SKM-1 treated with dmso at 0.1 percent for 144 hours (cell line): ENCODE results near the gene H6PD.

Experiments used
- DNase-seq: peaks from one replicate; lab custom pipeline; 2025; ENCODE audit not compliant: unreplicated experiment; lab: John Stamatoyannopoulos, UW

Gene H6PD

DNA sequence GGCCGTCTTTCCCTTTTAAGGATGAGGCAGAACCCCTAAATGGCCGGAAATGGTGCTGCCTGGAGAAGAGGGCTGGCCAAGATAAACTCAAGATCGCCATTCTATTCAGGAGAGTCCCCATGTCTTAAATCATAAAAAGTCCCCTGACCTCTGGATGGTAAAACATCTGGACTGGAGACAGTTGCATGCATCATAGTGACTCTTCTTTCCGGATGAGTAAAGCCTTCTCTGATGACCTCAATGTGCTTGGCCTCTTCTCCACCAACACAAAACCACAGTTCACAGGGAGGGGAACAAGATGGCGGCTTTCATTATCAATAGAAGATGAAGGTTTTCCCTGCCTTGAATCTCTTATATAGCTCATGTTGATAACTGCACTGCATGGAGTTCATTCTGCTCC is 27.5 kb upstream of the H6PD start:
- no peak for DNase-seq

DNA sequence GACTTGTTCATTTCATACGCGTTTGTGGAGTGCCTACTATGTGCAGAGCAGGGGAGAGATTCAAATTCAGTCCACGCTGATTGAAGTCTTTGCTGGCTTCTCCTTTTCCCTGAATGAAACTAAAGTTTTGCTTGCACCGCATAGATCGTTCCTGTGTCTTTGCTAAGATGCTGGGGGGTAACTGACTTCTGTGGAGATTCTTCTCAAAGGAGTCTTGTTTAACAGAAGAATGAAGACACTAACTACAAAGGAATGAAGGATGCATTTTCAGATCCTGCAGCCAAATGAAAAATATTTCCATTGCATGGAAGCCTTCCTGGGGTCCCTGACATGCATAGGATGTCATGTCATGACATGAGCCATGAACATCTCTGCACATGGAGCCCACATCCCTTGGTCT is 26.9 kb upstream of the H6PD start:
- no peak for DNase-seq

DNA sequence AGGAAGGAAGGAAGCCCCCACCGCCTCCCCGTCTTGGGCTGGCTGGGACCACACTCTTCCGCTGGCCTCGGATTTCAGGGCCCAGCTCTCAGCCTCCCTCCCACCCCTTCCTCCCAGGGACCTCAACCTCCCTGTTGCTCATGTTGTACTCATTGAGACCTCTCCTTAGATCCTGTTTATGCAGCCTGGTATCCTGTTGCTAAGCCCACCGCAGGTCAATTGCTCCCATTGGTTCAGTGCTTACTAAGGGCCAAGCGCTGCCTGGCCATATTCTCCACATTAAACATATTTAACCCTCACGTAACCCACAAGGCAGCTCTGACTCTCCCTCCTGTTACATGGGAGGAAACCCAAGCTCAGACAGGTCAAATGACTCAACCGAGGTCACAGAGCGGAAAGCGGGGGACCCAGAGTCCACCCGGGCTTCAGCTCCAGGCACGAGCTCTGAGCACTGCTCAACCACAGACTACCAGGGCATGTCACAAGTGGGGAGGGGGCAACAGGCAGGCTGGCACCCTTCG is 23.2 kb upstream of the H6PD start:
- no peak for DNase-seq

DNA sequence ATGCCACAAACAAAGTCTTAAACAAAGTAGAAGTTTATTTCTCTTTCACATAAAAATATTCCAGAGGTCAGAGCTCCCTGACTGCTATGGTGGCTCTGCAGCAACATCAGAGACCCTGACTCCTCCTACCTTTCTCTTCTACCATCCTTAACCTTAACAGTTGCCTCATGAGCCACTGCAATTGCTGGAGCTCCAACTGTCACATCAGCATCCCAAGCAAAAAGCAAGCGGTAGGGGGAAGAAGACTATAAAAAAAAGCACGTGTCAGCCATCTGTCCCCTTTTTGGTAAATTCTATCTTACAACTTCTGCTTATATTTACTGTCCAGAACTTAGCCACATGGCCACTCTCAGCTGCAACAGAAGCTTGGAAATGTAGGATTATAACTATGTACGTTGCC is 21.8 kb upstream of the H6PD start:
- DNase-seq = no peak

DNA sequence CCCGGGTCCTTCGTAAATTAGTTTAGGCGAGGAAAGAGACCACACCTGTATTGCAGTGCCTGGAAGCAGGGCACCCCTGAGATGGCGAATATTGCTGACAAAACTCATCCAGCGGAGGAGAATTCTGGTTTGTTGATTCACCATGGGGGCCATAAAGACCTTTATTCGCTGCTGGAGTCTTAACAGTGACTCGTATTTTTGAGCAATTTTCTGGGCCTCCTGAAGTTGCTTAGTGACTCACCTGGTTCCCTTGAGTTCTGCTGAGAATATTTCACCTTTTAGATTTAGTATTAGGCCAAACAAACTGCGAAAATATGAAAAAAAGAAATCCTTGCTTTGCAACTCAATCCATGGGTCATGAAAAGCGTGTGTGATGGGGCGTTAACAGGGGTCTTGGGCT is 20.6 kb upstream of the H6PD start:
- DNase-seq = no peak

DNA sequence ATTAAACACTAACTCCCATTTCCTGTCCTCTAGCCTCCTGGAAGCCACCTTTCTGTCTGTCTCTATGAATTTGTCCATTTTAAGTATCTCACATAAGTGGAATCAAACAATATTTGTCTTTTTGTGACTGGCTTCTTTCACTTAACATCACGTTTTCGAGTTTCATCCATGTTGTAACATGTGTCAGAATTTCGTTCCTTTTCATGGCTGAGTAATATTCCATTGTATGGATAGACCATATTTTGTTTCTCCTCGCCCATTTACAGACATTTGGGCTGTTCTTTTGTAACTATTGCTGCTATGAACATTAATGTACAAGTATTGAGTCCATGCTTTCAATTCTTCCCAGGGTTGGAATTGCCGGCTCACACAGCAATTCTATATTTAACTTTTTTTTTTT is 15.7 kb upstream of the H6PD start:
- DNase-seq = no peak

DNA sequence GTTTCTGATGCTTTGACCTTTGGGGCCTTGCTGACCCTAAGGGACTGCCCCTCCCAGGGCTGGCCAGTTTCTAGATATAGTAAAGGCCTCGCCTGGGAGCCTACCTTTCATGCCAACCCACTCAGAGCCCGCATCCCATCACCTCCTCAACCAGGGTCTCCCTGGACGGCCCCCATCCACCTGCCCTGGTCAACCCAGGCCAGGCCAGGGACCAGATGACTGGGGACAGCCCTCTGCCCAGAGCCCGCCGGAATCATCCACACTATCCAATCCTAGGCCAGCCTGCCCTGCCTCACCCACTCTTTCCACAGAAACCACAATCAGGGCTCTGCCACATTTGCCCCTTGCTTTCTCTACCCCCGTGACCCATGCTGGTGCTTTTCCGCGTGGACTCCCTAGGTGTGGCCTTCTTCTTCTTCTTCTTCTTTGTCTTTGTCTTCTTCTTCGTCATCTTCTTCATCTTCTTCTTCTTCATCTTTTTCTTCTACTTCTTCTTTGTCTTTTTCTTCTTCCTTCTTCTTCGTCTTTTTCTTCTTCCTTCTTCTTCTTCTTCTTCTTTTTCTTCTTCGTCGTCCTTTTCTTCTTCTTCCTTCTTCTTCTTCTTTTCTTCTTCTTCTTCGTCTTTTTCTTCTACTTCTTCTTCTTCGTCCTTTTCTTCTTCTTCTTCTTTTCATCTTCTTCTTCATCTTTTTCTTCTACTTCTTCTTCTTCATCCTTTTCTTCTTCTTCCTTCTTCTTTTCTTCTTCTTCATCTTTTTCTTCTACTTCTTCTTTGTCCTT is 11.5 kb upstream of the H6PD start:
- DNase-seq = no peak

DNA sequence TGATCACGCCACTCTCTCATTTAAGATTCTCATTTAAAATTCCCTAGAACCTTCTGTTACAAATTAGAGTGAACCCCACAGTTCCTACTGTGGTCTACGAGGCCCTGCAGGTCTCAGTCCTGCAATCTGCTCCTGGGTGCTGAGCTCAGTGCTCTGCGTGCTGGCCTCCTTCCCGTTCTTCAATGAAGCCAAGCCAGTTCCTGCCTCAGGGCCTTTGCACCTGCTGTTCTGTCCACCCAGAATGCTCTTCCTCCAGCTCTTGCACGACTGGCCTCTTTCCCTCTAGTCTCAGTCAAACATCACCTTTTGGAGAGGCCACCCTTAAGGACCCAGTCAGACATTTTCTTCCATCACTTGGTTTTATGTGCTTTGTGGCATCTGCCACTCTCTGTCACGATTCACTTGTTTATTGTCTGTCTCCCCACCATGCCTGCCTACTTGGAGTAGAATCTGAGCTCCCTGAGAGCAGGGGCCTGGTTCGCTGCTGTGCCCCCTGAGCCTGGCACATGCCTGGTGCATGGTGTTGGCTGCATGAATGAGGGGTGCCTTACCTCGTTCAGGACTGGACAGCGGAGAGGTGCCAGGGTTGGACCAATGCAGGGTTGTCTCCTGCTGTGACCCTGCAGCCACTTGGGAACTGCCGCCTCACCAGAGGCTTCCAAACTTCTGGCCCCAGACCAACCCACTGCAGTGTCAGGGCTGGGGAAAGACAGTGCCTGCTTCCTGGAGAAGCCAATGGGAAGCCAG is 9.7 kb upstream of the H6PD start:
- no peak for DNase-seq

DNA sequence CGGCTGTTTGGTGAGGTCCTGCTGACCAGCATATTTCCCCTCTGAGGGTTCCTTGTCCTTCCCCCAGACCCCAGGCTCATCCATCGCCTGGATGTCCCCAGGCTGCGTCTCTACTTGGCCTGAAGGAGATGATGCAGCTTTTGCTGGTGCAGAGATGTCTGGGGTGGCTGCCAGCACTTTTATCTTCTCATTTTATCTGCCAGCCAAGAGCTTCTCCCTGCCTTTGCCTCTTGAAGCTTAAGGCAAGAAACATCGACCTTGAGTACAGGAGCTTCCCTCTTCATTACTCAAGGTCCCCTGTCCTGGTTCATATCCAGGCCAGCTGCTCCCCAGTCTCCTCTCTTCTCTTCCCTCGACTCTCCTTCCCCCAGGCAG is 9.2 kb upstream of the H6PD start:
- no peak for DNase-seq

DNA sequence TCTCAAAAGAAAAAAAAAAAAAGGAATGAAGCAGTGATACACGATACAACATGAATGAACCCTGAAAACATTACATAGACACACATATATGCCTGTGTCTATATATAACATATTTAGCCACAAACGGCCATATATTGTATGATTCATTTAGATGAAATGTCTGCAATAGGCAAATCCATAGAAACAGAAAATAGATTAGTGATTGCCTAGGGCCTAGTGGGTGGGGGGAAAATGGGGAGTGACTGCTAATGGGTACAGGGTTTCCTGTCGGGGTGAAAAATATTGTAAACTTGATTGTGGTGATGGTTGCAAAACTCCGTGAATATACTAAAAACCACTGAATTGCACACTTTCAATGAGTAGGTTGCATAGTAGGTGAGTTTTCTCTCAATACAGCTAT is 6.0 kb upstream of the H6PD start:
- DNase-seq = no peak

DNA sequence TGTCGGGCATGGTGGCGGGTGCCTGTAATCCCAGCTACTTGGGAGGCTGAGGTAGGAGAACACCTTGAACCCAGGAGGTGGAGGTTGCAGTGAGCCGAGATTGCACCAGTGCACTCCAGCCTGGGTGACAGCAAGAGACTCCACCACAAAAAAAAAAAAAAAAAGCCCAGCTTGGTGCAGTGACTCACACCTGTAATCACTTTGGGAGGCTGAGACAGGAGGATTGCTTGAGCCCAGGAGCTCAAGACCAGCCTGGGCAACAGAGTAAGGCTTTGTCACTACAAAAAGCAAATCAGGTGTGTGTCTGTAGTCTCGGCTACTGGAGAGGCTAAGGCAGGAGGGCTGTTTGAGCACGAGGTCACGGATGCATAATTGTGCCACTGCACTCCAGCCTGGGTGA is 5.0 kb upstream of the H6PD start:
- DNase-seq = no peak

DNA sequence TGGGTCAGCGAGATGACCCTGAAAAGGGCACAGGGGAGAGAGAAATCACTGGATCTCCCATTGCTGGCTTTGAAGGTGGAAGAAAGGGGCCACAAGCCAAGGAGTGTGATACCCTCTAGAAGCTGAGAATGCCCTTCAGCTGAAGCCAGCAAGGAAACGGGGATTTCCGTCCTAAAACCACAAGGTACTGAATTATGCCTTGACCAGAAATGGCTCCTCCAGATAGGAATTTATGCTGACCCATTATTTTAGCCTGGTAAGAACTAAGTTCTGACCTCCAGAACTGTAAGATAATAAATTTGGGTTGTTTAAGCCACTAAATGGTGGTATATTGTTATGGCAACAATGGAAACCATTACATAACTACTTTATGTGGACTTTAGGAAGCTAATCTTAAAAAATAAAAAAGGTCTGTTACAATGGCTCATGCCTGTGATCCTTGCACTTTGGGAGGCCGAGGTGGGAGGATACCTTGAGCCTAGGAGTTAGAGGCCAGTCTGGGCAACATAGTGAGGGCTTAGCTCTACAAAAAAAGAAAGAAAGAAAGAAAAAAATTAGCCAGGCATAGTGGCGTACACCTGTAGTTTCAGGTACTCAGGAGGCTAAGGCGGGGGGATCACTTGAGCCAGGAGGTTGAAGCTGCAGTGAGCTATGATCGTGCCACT is 3.6 kb upstream of the H6PD start:
- DNase-seq = no peak

DNA sequence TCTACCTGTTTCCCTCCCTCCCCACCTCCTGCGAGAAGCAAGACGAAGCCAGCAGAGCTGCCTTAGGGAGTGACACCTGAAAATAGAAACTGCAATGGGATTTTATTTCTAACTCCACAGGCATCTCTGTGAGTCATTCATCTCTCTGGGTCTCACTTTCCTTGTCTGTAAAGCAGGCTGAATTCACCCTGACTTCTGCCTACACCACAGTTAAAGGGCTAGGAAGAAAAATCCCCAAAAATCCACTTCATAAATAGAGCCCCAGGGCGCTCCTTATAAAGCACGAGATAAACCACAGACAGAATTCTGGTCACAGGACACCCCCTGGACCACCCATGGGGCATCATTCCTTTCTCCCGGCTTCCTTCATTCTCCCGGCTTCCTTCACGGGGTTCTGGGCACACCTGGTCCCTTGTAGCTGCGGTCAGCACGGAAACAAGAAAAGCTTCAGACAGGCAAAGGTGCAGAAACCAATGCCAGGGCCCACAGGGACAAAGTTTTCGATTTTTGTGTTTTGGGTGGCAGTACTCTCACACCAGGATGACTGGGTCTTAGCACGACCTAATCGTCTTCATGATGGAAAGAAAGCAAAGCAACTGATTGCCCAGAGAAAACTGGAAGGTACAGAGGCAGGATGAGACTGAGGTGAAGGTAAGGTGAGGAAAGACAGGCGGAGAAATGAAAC is 2.8 kb upstream of the H6PD start:
- no peak for DNase-seq

DNA sequence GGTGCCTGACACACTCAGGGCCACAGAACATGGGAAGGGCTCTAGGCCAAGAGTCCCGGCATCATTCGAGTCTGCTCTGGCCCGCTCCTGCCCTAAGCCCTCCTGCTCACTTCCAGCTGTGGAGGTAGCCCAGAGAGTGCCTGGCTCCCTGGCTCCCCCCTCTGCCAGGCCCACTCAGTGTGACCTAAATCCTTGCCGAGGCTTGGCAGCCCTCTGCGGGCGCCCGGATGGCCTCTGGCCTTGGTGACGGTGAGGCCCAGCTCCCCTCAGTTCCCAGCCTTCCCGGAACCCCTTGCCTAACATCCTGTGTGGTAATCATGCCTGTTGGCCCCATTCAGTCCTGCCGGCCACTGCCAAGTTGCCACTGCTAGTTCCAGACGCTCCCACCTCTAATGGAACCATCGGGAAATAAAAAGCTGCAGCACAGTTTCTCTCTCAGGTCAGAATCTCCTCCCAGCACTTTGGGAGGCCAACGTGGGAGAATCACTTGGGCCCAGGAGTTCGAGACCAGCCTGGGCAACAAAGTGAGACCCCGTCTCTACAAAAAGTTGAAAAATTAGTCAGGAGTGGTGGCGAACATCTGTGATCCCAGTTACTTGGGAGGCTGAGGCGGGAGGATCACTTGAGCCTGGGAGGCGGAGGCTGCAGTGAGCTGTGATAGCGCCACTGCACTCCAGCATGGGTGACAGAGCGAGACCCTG is 1.2 kb upstream of the H6PD start:
- peak; percentile 55 for DNase-seq

DNA sequence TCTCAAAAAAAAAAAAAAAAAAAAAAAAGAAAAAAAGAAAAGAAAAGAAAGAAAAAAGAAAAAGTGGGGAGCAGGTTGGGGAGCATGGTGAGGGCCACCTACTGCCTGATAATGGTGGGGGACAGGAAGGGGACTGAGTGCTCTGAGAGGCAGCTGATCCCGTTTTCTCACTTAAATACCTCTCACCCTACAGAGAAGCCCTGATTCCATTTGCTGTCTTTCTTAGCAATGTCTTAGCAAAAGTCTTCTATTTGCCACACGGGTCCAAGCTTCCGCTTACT is 692 bp upstream of the H6PD start:
- DNase-seq = no peak

DNA sequence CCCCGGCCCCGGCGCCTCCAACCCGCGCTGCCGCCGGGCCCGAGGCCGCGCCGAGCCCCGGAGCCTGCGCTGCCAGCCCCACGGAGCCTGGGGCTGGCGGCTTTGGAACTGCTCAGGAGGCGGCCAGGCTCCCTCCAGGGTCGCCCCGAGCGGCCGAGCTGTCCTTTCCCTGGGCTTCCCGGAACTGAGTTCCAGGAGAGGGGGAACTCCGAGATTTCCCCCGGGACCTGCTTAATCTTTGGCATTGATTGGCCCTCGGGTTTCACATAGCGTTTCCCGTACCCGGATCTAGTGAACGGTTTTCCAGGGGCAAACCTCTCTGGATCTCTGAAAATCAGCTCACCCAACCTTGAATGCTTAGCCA is 504 bp downstream of the H6PD start:
- no peak for DNase-seq

DNA sequence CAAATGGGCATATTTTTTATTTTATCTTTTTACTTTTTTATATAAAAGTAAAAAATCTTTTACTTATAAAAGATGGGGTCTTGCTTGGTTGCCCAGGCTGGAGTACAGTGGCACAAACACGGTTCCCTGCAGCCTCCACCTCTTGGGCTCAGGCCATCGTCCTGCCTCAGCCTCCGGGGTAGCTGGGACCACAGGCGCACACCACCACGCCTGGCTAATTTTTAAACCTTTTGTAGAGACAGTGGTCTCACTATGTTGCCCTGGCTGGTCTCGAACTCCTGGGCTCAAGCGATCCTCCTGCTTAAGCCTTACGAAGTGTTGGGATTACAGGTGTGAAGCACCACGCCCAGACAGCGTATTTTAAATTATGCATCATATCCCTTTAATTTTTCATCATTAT is 986 bp downstream of the H6PD start:
- DNase-seq = no peak

DNA sequence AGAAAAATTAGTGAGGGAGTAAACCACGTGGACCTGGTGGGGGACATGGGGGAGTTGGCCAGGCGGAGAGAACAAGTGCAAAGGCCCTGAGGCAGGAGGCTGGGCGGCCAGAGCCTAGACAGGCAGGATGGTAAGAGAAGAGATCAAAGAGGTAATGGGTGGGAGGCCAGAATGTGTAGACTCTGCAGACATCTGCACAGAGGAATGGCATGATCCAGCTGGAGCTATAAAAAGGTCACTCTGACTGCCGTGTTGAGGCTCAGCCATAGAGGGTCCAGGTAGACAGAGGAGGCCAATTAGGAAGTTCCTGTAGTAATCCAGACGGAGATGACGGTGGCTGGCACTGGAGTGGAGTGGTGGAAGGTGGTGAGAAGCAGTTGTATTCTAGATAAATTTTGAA is 3.6 kb downstream of the H6PD start:
- no peak for DNase-seq

DNA sequence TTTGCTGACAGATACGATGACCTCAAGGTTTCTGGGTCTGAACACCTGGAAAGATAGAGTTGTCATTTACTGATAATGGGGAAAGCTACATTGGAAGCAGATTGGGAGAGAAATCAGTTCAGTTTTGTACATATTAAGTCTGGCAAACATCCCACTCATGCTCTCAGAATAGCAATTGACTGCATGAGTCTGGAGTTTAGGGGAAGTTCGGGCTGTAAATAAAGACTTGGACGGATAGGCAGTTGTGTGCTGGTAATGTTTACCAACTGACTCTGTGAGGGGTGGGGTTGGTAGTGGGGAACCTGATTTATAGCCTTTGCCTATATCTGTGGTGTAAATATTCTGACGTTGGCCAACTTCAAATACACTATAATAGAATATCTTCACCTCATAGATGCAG is 4.0 kb downstream of the H6PD start:
- no peak for DNase-seq

DNA sequence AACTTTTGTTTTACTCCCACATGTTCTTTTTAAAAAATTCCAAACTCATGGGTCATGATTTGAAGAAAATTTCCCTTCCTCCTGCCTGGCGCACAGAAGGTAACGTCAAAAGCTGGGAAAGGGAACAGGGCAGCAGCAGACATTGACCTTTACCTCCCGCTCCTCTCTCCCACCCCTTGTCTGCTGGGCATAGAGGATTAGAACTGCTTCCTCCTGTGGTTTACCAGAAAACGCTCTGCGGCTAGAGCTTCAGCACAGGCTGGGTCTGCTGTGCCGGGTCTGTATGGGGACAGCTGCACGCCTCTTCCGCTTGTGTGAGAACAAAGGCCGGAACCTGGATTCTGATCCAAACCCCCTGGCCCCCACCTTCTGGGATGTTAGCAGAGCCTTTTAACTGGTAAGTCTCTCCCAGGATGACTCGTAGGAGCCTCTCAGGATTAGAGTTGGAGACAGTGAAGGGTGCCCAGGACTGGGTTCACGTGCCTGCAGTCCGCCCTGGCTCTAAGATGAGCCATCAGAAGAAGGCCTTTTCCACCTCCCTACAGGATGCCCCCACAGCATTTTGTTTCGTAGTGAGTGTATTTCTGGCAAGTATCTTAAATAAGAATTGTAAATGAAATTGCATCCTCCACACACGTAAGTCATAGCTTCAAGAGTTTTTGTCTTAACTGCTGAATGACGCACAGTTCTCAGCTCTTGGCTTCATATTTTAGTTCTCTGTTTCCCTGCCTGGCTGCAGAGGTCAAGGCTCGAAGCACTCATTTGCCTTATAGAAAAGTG is 5.2 kb downstream of the H6PD start:
- peak; percentile 92 for DNase-seq
